K562 (cell line): Measurements from ENCODE around the gene PABPC5. TPM values are rescaled to one million over a fixed set of nuclear protein-coding genes. Genes with fewer than 3 reads are reported as not detected.

Experiments
- ATAC-seq: fragments of 200-7000 bp; cut with Tn5 transposase; 3 replicates; pipeline ENCODE4 v1.9.1; 2020; ENCODE audit warnings: moderate library complexity
- BruUV-seq: library from RNA; stranded (reverse); fragments of 400-500 nt; replicated peaks from 2 replicates; lab custom pipeline; 2021; lab: Mats Ljungman, UMichigan
- CTCF ChIA-PET: fragments of 300-600 bp; formaldehyde crosslinking; extraction: SDS; loops from one replicate; lab custom pipeline; 2021; ENCODE audit warnings: low intra/inter-chr PET ratio; lab: Yijun Ruan, JAX
- POLR2A ChIA-PET: fragments of 300-600, 350-650 bp; sonication (Branson Sonifier 250); formaldehyde crosslinking; extraction: SDS; loops from one replicate; lab custom pipeline; 2021; ENCODE audit warnings: antibody characterized with exemption, inconsistent platforms; lab: Yijun Ruan, JAX
- DNase-seq, 4 experiments: peaks; one replicate each; pipeline versions ENCODE4 v3.0.0 to v3.0.0-alpha.2; 2011 to 2018; ENCODE audit warnings: low spot score in 3 of 4, mixed read lengths in 3 of 4; ENCODE audit errors: extremely low read depth in 1 of 4
- FAIRE-seq: peaks from 2 replicates; lab custom pipeline; 2011; peaks lifted over from hg19 to GRCh38; lab: Jason Lieb, UNC
- H2AFZ ChIP-seq: 2 replicates; pipeline ENCODE4 v1.6.0; 2011; ENCODE audit warnings: low read depth, low read length, control low read depth, inconsistent platforms
- H3K27ac ChIP-seq: fragments of 200-600 bp; 3 replicates; pipeline ENCODE4 v1.8.0; 2011; ENCODE audit warnings: low read depth, mild to moderate bottlenecking, control low read depth, inconsistent platforms, low read length, moderate library complexity, mixed read lengths; ENCODE audit errors: extremely low read depth
- H3K27me3 ChIP-seq, 2 experiments: fragments of 300-600 bp in 1 of 2; 2 replicates in 1 of 2; 3 replicates in 1 of 2; pipeline versions ENCODE4 v1.6.0 to v1.8.0; 2011; ENCODE audit warnings: inconsistent platforms in 2 of 2, low read length in 2 of 2, mild to moderate bottlenecking in 1 of 2, mixed read lengths in 1 of 2, moderate library complexity in 1 of 2; ENCODE audit not compliant: control insufficient read depth in 2 of 2, insufficient read depth in 2 of 2
- H3K36me3 ChIP-seq: fragments of 300-600 bp; 3 replicates; pipeline ENCODE4 v1.8.0; 2011; ENCODE audit warnings: mild to moderate bottlenecking, low read length, inconsistent platforms; ENCODE audit not compliant: control insufficient read depth, insufficient read depth
- H3K4me1 ChIP-seq, 2 experiments: fragments of 200-600 bp in 1 of 2; replicated peaks in 1 of 2; 2 replicates in 1 of 2; 3 replicates in 1 of 2; pipeline versions ENCODE4 v1.5.1 to v1.8.0; 2011; ENCODE audit warnings: inconsistent platforms in 2 of 2, low read length in 2 of 2, mild to moderate bottlenecking in 1 of 2, mixed read lengths in 1 of 2, moderate library complexity in 1 of 2; ENCODE audit not compliant: control insufficient read depth in 2 of 2, insufficient read depth in 2 of 2
- H3K4me2 ChIP-seq: 2 replicates; pipeline ENCODE4 v1.6.1; 2011; ENCODE audit warnings: low read length, control low read depth, inconsistent platforms, mixed read lengths; ENCODE audit not compliant: insufficient read depth
- H3K4me3 ChIP-seq: fragments of 200-600 bp; sonication (generic), shearing (Covaris generic); 2 replicates; pipeline ENCODE4 v1.5.1; 2016; ENCODE audit warnings: control low read depth, inconsistent platforms
- H3K79me2 ChIP-seq: fragments of 200-600 bp; 3 replicates; pipeline ENCODE4 v1.8.0; 2011; ENCODE audit warnings: low read length, inconsistent platforms; ENCODE audit not compliant: control insufficient read depth, insufficient read depth
- H3K9ac ChIP-seq, 2 experiments: 2 replicates each; pipeline versions ENCODE4 v1.6.0 to v1.6.1; 2011; ENCODE audit warnings: low read depth in 2 of 2, low read length in 2 of 2, control low read depth in 1 of 2, inconsistent platforms in 1 of 2, mild to moderate bottlenecking in 1 of 2, mixed read lengths in 1 of 2; ENCODE audit not compliant: insufficient read depth in 1 of 2
- H3K9me1 ChIP-seq: one replicate; pipeline ENCODE4 v1.6.0; 2011; ENCODE audit warnings: inconsistent platforms, mild to moderate bottlenecking, low read length, moderate library complexity; ENCODE audit not compliant: control insufficient read depth, insufficient read depth
- H3K9me3 ChIP-seq: replicated peaks from 2 replicates; pipeline ENCODE4 v1.5.1; 2011; ENCODE audit warnings: low read depth, low read length, inconsistent platforms; ENCODE audit not compliant: control insufficient read depth, insufficient read depth
- H4K20me1 ChIP-seq: replicated peaks from 2 replicates; pipeline ENCODE4 v1.6.1; 2011; ENCODE audit warnings: low read length, inconsistent platforms, mixed read lengths; ENCODE audit not compliant: control insufficient read depth, insufficient read depth
- HSF4 ChIP-seq: fragments of 250-450 bp; sonication (Bioruptor Pico); IDR thresholded peaks from 2 replicates; pipeline ENCODE4 v2.1.2; 2022; ENCODE audit warnings: mild to moderate bottlenecking, moderate library complexity, borderline replicate concordance
- PTTG1 ChIP-seq: fragments of 450-650 bp; IDR thresholded peaks from 2 replicates; pipeline ENCODE4 v1.6.1; 2016; ENCODE audit warnings: low read depth, mild to moderate bottlenecking, missing genetic modification characterization, missing compliant biosample characterization
- RBM15 ChIP-seq: fragments of 200-400 bp; formaldehyde crosslinking; IDR thresholded peaks from 2 replicates; pipeline ENCODE4 v1.6.1; 2018; ENCODE audit warnings: mild to moderate bottlenecking, low read length, moderate library complexity; ENCODE audit not compliant: insufficient read depth
- SNAPC5 ChIP-seq: fragments of 250-450 bp; sonication (Bioruptor Pico); IDR thresholded peaks from 2 replicates; pipeline ENCODE4 v1.8.0; 2021; ENCODE audit warnings: moderate library complexity, mild to moderate bottlenecking, inconsistent platforms
- TEAD4 ChIP-seq, 2 experiments: sonication (generic) in 1 of 2; formaldehyde crosslinking in 1 of 2; IDR thresholded peaks; 2 replicates each; pipeline versions ENCODE4 v1.6.1 to v1.8.0; 2012 to 2022; ENCODE audit warnings: borderline replicate concordance in 1 of 2, inconsistent platforms in 1 of 2, low read length in 1 of 2, mild to moderate bottlenecking in 1 of 2, missing genetic modification reagents in 1 of 2
- ZNF282 ChIP-seq: sonication (generic); formaldehyde crosslinking; IDR thresholded peaks from 2 replicates; pipeline ENCODE4 v1.8.1; 2023; ENCODE audit warnings: missing genetic modification reagents
- WGBS: fragments of 100-300 bp; shearing (Covaris generic); methylation state at CpG from one replicate; pipeline ENCODE4 v1.1.6; 2016; ENCODE audit warnings: low coverage, mixed read lengths; ENCODE audit not compliant: insufficient coverage; ENCODE audit errors: missing lambda C conversion rate; 5-methylcytosine and 5-hydroxymethylcytosine counted together
- in situ Hi-C: fragments of 300-500 bp; cut with MboI; formaldehyde crosslinking; loops from 4 replicates; pipeline ENCODE4 v1.15.0; 2018; ENCODE audit warnings: inconsistent platforms, mixed read lengths
- intact Hi-C: fragments of 100-400 bp; cut with micrococcal nuclease; formaldehyde crosslinking; loops from 2 replicates; pipeline ENCODE4 v1.14.2; 2022
- polyA plus RNA-seq, 8 experiments: library from polyadenylated mRNA; depleted of rRNA in 4 of 8; stranded (reverse) in 5 of 8; unstranded in 3 of 8; fragments of >200 nt; fragmentation: Nextera tagmentation in 2 of 8; fragmentation: Illumina TruSeq in 1 of 8; extraction: Ambion mirVana in 2 of 8; extraction: Trizol in 1 of 8; gene quantifications; 2 replicates each; pipeline versions ENCODE4 v1.2.1 to v1.2.3, GENCODE V29; 2011 to 2014; ENCODE audit warnings: inconsistent platforms in 1 of 8, missing spikeins in 1 of 8
- total RNA-seq, 7 experiments: library from RNA; depleted of rRNA in 6 of 7; stranded (reverse); fragments of >200 nt in 6 of 7; fragmentation: Illumina TruSeq in 2 of 7; extraction: Trizol in 2 of 7; gene quantifications; 2 replicates each; pipeline versions ENCODE4 v1.2.1 to v1.2.3, GENCODE V29; 2011 to 2021; ENCODE audit warnings: low replicate concordance in 1 of 7
- TF ChIP-seq, protein P1 (sequence below): sonication (generic); formaldehyde crosslinking; IDR thresholded peaks from 2 replicates; pipeline ENCODE4 v1.8.0; 2022; ENCODE audit warnings: missing genetic modification reagents, mild to moderate bottlenecking, borderline replicate concordance
- TF ChIP-seq, protein P2 (sequence below): fragments of 200-600 bp; sonication (generic); IDR thresholded peaks from one replicate; pipeline ENCODE4 v1.6.1; 2012; ENCODE audit warnings: mild to moderate bottlenecking, low read depth, low read length, inconsistent platforms

Gene PABPC5
- total and polyA plus RNA-seq, 9 of the 15 experiments (the other 6 are each of a cell fraction or from before 2014, with no cell fraction given): not detected

GRCh38 chrX:91435395-91435794, 756 bp downstream of the PABPC5 start:
- FAIRE-seq: no peak
- Histone ChIP-seq H4K20me1 (no peaks in the 10 kb centered on the region), H3K9ac (no peak overlapping the region), H2AFZ (no peak overlapping the region), H3K9me1 (no peaks in the 10 kb centered on the region), H3K27ac (no peak overlapping the region), H3K4me2 (no peak overlapping the region), H3K4me1 (no peaks in the 10 kb centered on the region), H3K4me3 (no peak overlapping the region), H3K9me3 (no peaks in the 10 kb centered on the region), H3K27me3 (no peaks in the 10 kb centered on the region), H3K79me2 (no peaks in the 10 kb centered on the region), H3K36me3 (no peaks in the 10 kb centered on the region)
- POLR2A ChIA-PET: no interaction called here
- under 1% methylated on average over 14 of the region's 14 CpGs for WGBS
- in situ Hi-C loops: no loop called here
- CTCF ChIA-PET: no interaction called here
- no TSS peak for BruUV-seq
- ATAC-seq: no peak
- DNase-seq: no peak
- intact Hi-C loops: no loop called here
- TF ChIP-seq, protein P1, sequence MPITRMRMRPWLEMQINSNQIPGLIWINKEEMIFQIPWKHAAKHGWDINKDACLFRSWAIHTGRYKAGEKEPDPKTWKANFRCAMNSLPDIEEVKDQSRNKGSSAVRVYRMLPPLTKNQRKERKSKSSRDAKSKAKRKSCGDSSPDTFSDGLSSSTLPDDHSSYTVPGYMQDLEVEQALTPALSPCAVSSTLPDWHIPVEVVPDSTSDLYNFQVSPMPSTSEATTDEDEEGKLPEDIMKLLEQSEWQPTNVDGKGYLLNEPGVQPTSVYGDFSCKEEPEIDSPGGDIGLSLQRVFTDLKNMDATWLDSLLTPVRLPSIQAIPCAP (CRISPR knock-in tag): no peak
- TF ChIP-seq SNAPC5 (no peak), TEAD4 (IDR thresholded peaks at IDR 0.05; ENCODE audit: low read length) (no peak), TEAD4 (CRISPR knock-in tag; IDR thresholded peaks at IDR 0.05; ENCODE audit: borderline replicate concordance) (no peak), ZNF282 (CRISPR knock-in tag) (no peak), PTTG1 (tag) (no peak), HSF4 (CRISPR knock-in tag) (no peak), RBM15 (no peak)
- TF ChIP-seq, protein P2, sequence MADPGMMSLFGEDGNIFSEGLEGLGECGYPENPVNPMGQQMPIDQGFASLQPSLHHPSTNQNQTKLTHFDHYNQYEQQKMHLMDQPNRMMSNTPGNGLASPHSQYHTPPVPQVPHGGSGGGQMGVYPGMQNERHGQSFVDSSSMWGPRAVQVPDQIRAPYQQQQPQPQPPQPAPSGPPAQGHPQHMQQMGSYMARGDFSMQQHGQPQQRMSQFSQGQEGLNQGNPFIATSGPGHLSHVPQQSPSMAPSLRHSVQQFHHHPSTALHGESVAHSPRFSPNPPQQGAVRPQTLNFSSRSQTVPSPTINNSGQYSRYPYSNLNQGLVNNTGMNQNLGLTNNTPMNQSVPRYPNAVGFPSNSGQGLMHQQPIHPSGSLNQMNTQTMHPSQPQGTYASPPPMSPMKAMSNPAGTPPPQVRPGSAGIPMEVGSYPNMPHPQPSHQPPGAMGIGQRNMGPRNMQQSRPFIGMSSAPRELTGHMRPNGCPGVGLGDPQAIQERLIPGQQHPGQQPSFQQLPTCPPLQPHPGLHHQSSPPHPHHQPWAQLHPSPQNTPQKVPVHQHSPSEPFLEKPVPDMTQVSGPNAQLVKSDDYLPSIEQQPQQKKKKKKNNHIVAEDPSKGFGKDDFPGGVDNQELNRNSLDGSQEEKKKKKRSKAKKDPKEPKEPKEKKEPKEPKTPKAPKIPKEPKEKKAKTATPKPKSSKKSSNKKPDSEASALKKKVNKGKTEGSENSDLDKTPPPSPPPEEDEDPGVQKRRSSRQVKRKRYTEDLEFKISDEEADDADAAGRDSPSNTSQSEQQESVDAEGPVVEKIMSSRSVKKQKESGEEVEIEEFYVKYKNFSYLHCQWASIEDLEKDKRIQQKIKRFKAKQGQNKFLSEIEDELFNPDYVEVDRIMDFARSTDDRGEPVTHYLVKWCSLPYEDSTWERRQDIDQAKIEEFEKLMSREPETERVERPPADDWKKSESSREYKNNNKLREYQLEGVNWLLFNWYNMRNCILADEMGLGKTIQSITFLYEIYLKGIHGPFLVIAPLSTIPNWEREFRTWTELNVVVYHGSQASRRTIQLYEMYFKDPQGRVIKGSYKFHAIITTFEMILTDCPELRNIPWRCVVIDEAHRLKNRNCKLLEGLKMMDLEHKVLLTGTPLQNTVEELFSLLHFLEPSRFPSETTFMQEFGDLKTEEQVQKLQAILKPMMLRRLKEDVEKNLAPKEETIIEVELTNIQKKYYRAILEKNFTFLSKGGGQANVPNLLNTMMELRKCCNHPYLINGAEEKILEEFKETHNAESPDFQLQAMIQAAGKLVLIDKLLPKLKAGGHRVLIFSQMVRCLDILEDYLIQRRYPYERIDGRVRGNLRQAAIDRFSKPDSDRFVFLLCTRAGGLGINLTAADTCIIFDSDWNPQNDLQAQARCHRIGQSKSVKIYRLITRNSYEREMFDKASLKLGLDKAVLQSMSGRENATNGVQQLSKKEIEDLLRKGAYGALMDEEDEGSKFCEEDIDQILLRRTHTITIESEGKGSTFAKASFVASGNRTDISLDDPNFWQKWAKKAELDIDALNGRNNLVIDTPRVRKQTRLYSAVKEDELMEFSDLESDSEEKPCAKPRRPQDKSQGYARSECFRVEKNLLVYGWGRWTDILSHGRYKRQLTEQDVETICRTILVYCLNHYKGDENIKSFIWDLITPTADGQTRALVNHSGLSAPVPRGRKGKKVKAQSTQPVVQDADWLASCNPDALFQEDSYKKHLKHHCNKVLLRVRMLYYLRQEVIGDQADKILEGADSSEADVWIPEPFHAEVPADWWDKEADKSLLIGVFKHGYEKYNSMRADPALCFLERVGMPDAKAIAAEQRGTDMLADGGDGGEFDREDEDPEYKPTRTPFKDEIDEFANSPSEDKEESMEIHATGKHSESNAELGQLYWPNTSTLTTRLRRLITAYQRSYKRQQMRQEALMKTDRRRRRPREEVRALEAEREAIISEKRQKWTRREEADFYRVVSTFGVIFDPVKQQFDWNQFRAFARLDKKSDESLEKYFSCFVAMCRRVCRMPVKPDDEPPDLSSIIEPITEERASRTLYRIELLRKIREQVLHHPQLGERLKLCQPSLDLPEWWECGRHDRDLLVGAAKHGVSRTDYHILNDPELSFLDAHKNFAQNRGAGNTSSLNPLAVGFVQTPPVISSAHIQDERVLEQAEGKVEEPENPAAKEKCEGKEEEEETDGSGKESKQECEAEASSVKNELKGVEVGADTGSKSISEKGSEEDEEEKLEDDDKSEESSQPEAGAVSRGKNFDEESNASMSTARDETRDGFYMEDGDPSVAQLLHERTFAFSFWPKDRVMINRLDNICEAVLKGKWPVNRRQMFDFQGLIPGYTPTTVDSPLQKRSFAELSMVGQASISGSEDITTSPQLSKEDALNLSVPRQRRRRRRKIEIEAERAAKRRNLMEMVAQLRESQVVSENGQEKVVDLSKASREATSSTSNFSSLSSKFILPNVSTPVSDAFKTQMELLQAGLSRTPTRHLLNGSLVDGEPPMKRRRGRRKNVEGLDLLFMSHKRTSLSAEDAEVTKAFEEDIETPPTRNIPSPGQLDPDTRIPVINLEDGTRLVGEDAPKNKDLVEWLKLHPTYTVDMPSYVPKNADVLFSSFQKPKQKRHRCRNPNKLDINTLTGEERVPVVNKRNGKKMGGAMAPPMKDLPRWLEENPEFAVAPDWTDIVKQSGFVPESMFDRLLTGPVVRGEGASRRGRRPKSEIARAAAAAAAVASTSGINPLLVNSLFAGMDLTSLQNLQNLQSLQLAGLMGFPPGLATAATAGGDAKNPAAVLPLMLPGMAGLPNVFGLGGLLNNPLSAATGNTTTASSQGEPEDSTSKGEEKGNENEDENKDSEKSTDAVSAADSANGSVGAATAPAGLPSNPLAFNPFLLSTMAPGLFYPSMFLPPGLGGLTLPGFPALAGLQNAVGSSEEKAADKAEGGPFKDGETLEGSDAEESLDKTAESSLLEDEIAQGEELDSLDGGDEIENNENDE: no peak
